Measurements from ENCODE around the gene RCAN2. TPM values are rescaled to one million over a fixed set of nuclear protein-coding genes. Genes with fewer than 3 reads are reported as not detected.

Gene RCAN2
- total and polyA plus RNA-seq, 9 of the 15 experiments (the other 6 are each of a cell fraction or from before 2014, with no cell fraction given), result 0.04 TPM; not detected in 8

DNA sequence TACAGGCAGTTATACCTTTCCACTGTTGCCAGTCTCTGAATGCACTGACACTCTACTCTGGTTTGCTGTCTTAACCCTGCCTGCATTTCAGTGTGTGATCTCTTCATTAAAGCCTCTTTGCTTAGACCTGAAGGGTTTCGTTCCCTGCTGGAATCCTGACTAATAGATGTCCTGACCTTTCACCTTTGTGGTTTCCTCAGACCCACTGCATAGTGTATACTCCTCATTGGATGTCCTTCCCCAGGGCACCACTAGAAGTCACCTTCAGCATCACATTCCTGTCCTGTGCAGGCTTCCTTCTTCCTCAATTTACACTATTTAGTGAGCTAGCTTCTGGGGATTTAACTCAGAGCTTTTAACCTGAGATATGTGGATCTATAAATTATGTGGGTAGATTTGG lies 120.6 kb downstream of the RCAN2 start:
- in situ Hi-C loops (cut with MboI), result no loop called here
- Histone ChIP-seq H3K4me3 (no peak overlapping the region), H3K9ac (ENCODE audit: insufficient read depth in 1 of 2, low read depth in 2 of 2, low read length in 2 of 2) (no peak overlapping the region), H3K79me2 (ENCODE audit: control insufficient read depth, insufficient read depth, low read length) (no peaks in the 10 kb centered on the region), H3K9me3 (replicated peaks; ENCODE audit: control insufficient read depth, insufficient read depth, low read depth, low read length) (no peaks in the 10 kb centered on the region), H3K27me3 (ENCODE audit: control insufficient read depth in 2 of 2, insufficient read depth in 2 of 2, low read length in 2 of 2) (no peaks in the 10 kb centered on the region), H3K4me2 (ENCODE audit: insufficient read depth, low read length) (no peak overlapping the region), H3K9me1 (ENCODE audit: control insufficient read depth, insufficient read depth, low read length) (no peaks in the 10 kb centered on the region), H2AFZ (ENCODE audit: low read depth, low read length) (no peak overlapping the region), H3K4me1 (replicated peaks in 1 of 2; ENCODE audit: control insufficient read depth in 2 of 2, insufficient read depth in 2 of 2, low read length in 2 of 2) (no peaks in the 10 kb centered on the region), H3K36me3 (ENCODE audit: control insufficient read depth, insufficient read depth, low read length) (no peaks in the 10 kb centered on the region), H4K20me1 (replicated peaks; ENCODE audit: control insufficient read depth, insufficient read depth, low read length) (no peaks in the 10 kb centered on the region), H3K27ac (ENCODE audit: extremely low read depth, low read depth, low read length) (no peak overlapping the region)
- intact Hi-C loops (cut with micrococcal nuclease), result no loop called here
- no TSS peak for BruUV-seq (replicated peaks)
- ChIA-PET CTCF (ENCODE audit: low intra/inter-chr PET ratio) (no interaction called here), POLR2A (no interaction called here)
- ATAC-seq (peak; percentile 57; the same call in 2 of the 3 replicates), DNase-seq (ENCODE audit: extremely low read depth in 1 of 4, low spot score in 3 of 4) (peak in 2 of 4 experiments; percentile 12 to 19), FAIRE-seq (no peak)
- 0 out of 2 replicates have a peak, but pooled peaks have one; percentile 11 for TF ChIP-seq ESRRA (IDR thresholded peaks at IDR 0.05; ENCODE audit: borderline replicate concordance, low read depth)
- TF ChIP-seq ATF7 (IDR thresholded peaks at IDR 0.05), result no peak
- 5% methylated on average over 1 of the region's 1 CpG for WGBS (ENCODE audit: insufficient coverage, low coverage, missing lambda C conversion rate)

- no peak for DNase-seq (ENCODE audit: extremely low read depth in 1 of 4, low spot score in 3 of 4)
- POLR2A ChIA-PET, result no interaction called here
- BruUV-seq (replicated peaks), result no TSS peak
- in situ Hi-C loops (cut with MboI), result no loop called here
- Histone ChIP-seq H3K4me3 (no peak overlapping the region), H3K27me3 (ENCODE audit: control insufficient read depth in 2 of 2, insufficient read depth in 2 of 2, low read length in 2 of 2) (no peaks in the 10 kb centered on the region), H3K79me2 (ENCODE audit: control insufficient read depth, insufficient read depth, low read length) (no peaks in the 10 kb centered on the region), H4K20me1 (replicated peaks; ENCODE audit: control insufficient read depth, insufficient read depth, low read length) (no peaks in the 10 kb centered on the region), H3K36me3 (ENCODE audit: control insufficient read depth, insufficient read depth, low read length) (no peaks in the 10 kb centered on the region), H3K27ac (ENCODE audit: extremely low read depth, low read depth, low read length) (no peak overlapping the region), H3K4me1 (replicated peaks in 1 of 2; ENCODE audit: control insufficient read depth in 2 of 2, insufficient read depth in 2 of 2, low read length in 2 of 2) (no peaks in the 10 kb centered on the region), H3K9me1 (ENCODE audit: control insufficient read depth, insufficient read depth, low read length) (no peaks in the 10 kb centered on the region), H3K4me2 (ENCODE audit: insufficient read depth, low read length) (no peak overlapping the region), H3K9me3 (replicated peaks; ENCODE audit: control insufficient read depth, insufficient read depth, low read depth, low read length) (no peaks in the 10 kb centered on the region), H3K9ac (ENCODE audit: insufficient read depth in 1 of 2, low read depth in 2 of 2, low read length in 2 of 2) (no peak overlapping the region), H2AFZ (ENCODE audit: low read depth, low read length) (no peak overlapping the region)
- intact Hi-C loops (cut with micrococcal nuclease), result no loop called here
- CTCF ChIA-PET (ENCODE audit: low intra/inter-chr PET ratio), result no interaction called here
- WGBS (ENCODE audit: insufficient coverage, low coverage, missing lambda C conversion rate), result 0% methylated on average over 1 of the region's 1 CpG
- no peak for ATAC-seq
- no peak for TF ChIP-seq TRIM28 (IDR thresholded peaks at IDR 0.05)
- TF ChIP-seq ZNF551 (CRISPR knock-in tag; IDR thresholded peaks at IDR 0.05), result no peak
- no peak for TF ChIP-seq HDAC2 (IDR thresholded peaks at IDR 0.05)
- no peak for FAIRE-seq
These were observed 123.1 kb downstream of the RCAN2 start for GRCh38 chr6:46368169-46368536.

All from K562 (cell line).